Epidermal melanocyte (primary cell): ENCODE measurements around the gene AIF1.
"Not testable (repeated sequence)": the region's sequence is repeated elsewhere in the genome, so short reads cannot be mapped to it uniquely, and the experiment has no call there.

Experiments
- DNase-seq: peaks from one replicate; pipeline ENCODE4 v3.0.0; 2011; ENCODE audit warnings: low spot score; ENCODE audit not compliant: insufficient read length

The AIF1 gene

GRCh38 chr6:31580807-31581433 is 34.1 kb upstream of the AIF1 start:
- DNase-seq, result peak; percentile 91

GRCh38 chr6:31581434-31582229 is 33.4 kb upstream of the AIF1 start:
- DNase-seq, result no peak

DNA sequence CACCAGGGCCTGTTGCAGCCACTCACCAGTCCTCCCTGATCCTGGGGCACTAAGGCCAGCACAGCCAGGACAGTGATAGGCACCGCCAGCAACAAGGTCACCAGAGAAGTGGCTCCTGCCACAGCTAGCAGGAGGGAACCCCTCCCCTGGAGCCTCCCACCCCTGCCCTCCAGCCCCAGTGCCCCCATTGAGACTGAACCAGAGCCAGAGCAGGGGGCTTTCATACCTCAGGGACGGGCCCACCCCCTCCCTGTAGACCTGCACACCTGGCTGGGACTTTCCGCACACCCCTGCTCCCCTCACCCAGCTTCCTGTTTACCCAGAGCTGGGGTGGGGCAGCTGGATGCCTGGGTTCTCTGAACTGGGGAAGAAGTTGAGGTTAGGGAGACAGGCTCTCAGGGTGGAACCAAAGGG is 32.8 kb upstream of the AIF1 start, which contains the start of gene LTB:
Gene LTB, minus strand, starts transcription at position 195 of the 414 bp plus-strand sequence. Its CDS starts 7 bp downstream, at position 188.
- DNase-seq, result no peak

DNA sequence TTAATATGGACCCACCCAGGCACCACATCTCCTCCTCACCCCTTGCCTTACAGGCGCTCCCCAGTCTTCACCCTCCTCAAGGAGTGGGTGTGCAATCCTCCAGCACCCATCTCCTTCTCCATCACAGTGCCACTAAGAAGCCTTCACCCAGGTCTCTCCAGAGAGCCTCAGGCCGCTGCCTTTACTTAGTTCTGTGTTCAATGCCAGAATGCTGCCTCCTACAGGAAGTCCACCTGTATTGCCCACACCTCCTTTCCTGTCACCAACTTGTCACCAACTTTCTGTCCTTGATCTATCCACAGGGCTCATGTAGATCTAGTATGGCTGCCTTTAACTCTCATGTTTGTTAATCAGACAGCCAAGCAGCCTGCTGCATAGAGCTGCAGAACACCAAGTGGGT is 29.5 kb upstream of the AIF1 start:
- no peak for DNase-seq

- DNase-seq, result no peak
Measured at GRCh38 chr6:31586008-31586407, 29.0 kb upstream of the AIF1 start, which contains the start of gene LST1. Gene LST1, plus strand, starts transcription at chr6:31586277. Its CDS starts 1,023 bp downstream, at chr6:31587300.

GRCh38 chr6:31586599-31587281 is 28.3 kb upstream of the AIF1 start:
- no peak for DNase-seq

GRCh38 chr6:31587791-31588777 is 26.9 kb upstream of the AIF1 start:
- DNase-seq, result no peak

DNA sequence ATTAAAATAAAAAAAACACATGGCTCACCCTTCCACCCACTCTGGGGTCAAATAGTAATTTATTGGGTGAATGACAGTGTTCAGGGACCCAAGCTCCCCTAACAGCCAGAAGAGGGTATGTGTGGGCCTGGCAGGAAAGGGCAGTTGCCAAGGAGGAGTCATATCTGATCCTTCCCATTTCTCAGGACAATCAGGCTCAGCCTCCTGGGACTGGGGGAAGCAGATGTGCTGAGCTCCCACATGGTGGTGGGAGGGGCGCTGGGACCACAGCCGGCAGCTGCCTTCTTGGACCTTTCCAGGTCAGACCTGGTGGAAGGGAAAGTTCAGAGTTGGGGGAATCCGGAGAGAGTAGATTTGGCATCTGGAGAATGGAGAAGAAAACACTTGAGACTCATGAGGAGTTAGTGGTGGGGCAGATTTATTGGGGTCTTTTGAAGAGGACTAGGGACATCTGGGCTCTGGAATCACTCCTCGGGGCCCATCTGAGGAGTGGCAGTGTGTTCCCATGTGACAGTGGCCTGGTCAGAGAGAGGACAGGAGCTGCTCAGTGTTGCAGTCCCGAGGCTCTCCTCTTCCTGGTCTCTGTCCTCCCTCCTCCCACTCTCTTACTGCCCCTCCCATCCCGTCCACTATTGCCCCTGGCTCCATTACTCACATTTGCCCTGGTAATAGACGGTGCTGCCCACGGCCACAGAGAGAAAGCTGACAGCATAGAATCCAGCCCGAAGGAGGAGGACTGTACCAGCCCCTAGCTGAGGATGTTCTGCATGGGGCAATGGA is 26.0 kb upstream of the AIF1 start:
- no peak for DNase-seq

- not testable (repeated sequence) for DNase-seq
Measured at GRCh38 chr6:31590691-31591090, 24.3 kb upstream of the AIF1 start.

- no peak for DNase-seq
Measured at GRCh38 chr6:31592396-31592771, 22.6 kb upstream of the AIF1 start.

DNA sequence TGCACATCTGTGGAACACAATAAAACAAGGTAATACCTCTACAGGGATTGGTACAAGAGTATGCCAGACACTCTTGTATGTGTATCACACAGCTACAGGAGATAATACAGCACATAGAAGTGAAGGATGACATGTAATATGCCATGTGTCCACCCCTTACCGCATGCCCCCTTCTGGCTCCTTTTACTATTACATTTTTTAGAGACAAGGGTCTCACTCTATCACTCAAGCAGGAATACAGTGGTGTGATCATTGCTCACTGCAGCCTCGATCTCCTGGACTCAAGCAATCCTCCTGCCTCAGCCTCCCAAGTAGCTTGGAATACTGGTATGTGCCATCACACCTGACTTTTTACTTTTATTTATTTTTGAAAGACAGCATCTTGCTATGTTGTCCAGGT is 18.0 kb upstream of the AIF1 start:
- DNase-seq, result no peak

- DNase-seq, result no peak
Measured at GRCh38 chr6:31607317-31607716, 7.7 kb upstream of the AIF1 start.

- DNase-seq, result no peak
Measured at GRCh38 chr6:31609519-31610406, 5.3 kb upstream of the AIF1 start.

DNA sequence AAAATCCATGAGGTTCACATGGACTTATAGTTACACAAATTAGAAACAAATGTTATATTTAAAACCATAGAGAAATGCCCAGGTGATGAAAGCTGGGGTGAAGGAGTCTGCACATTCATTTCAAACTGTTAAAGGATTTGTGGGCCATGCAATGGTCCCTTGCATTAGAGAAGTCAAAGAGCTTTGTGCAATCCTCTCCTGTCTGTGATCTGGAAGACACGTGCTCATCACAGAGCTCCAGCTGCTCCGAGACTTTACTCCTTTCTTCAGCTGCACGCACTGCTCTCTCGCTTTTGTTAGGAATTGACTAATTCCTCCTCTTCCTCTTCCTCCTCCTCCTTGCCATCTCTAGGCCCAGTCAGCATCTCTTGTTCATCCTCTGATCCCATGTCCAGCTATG is 4.1 kb upstream of the AIF1 start:
- DNase-seq, result no peak

GRCh38 chr6:31614075-31614619 is 887 bp upstream of the AIF1 start:
- no peak for DNase-seq

DNA sequence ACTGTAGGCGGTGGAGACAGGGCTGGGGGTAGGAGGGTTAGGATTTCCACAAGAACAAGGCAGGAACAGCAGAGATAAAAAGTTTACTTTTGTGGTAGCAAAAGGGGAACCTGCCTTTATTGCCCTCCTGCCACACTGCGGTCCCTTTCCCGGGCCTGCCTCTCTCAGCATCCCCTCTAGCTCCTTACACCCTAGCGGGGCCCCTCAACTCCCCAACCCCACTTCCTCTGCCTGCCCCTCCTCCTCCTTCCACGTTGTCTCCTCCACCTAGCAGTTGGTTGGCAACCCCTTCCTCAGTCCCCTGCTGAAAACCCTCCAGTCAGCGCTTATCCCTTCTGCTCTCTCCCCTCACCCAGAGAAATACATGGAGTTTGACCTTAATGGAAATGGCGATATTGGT is 714 bp downstream of the AIF1 start:
- DNase-seq, result no peak

- DNase-seq, result no peak
Measured at GRCh38 chr6:31617010-31617409, 2.0 kb downstream of the AIF1 start.

DNA sequence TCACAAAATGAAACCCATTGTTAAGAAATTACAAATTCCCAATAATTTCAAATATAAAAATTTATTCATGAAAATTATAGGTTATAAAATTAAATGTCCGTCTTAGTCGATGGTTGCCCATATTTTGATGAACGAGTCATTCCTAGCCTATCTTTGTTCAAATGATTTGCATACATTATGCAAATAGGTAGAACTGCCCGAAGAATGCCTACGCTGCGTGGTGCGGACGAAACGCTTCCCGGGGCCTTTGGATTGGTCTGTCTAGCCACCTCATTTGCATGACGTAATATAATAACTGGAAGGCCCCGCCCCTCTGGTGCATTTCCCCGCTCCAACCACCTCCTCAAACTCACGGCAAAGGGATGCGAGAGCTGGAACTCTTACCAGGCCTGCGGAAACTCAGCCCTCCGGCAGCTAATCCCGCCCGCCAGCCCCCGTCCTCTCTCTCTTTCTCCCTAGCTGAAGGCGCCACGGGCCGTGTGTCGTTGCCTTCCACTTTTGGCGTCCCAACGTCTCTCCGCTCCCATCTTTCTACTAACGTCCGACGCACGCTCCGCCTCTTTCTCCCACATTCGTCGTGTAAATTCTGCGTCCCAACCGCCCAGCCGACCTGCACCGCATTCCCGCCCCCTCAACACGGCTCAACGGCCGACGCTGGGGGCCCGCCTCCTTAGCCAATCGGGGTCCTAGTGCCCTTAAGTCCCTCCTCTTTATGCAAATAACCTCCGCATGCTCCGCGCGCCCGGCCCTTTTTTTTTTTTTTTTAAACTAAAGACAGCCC is 5.0 kb downstream of the AIF1 start:
- DNase-seq, result peak; percentile 96
